Cardiac fibroblast (primary cell): ENCODE results near the gene GRK3.

Experiments used
- DNase-seq, 2 donors: peaks; one replicate each; pipeline versions ENCODE4 v3.0.0 to v3.0.0-alpha.2; 2010; ENCODE audit warnings: low read depth in 2 of 2
- H3K4me3 ChIP-seq, 2 donors: replicated peaks in 1 of 2; 1 replicate in 1 of 2; 2 replicates in 1 of 2; pipeline ENCODE4 v1.5.1; 2011; ENCODE audit warnings: low read depth in 2 of 2, low read length in 2 of 2, mild to moderate bottlenecking in 2 of 2, moderate library complexity in 1 of 2
- TF ChIP-seq, protein P1 (sequence below): IDR thresholded peaks from one replicate; pipeline ENCODE4 v1.5.1; 2011; ENCODE audit warnings: low read depth, mild to moderate bottlenecking, low read length, inconsistent platforms

GRK3 gene

DNA sequence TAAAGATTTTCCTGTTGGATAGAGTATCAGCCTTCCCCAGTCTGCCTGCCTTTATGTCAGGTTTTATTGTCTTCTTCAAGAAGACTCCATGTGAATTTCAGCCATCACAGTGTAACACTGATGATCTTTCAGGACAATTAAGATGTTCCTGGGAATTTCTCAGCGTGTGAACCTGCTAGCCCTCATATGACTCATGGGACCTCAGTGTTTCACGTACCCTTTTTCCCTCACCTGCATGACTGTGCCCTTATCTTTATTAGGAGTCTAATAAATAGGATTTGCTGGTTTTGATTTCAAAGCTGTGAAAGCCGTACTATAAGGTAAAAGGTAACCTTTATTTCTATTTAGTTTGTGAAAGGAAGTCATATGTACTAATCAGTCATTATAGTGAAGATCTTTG is 95.9 kb downstream of the GRK3 start:
- no peak overlapping the region for H3K4me3 ChIP-seq
- no peak for DNase-seq
- TF ChIP-seq, protein P1, sequence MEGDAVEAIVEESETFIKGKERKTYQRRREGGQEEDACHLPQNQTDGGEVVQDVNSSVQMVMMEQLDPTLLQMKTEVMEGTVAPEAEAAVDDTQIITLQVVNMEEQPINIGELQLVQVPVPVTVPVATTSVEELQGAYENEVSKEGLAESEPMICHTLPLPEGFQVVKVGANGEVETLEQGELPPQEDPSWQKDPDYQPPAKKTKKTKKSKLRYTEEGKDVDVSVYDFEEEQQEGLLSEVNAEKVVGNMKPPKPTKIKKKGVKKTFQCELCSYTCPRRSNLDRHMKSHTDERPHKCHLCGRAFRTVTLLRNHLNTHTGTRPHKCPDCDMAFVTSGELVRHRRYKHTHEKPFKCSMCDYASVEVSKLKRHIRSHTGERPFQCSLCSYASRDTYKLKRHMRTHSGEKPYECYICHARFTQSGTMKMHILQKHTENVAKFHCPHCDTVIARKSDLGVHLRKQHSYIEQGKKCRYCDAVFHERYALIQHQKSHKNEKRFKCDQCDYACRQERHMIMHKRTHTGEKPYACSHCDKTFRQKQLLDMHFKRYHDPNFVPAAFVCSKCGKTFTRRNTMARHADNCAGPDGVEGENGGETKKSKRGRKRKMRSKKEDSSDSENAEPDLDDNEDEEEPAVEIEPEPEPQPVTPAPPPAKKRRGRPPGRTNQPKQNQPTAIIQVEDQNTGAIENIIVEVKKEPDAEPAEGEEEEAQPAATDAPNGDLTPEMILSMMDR: no peak

DNA sequence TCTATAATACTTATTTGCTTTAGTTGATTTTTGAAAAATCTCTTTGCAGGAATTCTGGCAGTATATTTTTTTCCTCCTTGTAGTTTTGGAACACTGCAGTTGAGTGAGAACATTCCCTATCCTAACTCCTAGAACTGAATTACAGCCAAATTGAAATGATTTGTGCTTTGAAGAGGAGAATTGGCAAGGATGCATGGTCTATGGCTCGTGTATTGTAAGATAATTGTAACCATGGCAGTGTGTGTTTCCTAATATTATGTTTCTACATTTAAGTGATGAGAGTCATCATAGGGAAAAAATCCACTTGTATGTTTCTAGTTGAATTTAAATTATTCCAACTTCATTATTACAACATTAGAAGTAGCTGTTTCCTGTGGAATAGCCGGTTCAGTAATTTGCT is 96.6 kb downstream of the GRK3 start:
- H3K4me3 ChIP-seq: no peak overlapping the region
- DNase-seq: peak; percentile 12 to 87
- TF ChIP-seq, protein P1: no peak

DNA sequence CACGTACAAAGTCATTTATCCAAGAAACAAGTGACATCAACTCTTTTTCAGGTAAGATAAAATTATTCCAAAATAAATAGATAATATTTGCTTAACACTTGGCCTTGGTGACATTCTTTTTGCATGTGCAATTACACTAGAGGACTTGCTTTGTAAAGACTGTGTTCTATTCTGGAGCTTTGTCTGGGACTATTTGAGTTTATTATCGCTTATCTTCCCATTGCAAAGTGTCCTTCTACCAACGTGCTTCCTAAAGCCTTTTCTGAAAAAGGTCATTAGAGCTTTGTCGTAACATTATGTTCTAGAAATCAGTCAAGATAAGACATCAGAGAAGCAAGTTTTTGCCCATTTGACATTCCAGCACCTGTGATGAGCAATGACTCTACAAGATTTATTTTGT is 99.2 kb downstream of the GRK3 start:
- TF ChIP-seq, protein P1: no peak
- no peak for DNase-seq
- H3K4me3 ChIP-seq: no peak overlapping the region

DNA sequence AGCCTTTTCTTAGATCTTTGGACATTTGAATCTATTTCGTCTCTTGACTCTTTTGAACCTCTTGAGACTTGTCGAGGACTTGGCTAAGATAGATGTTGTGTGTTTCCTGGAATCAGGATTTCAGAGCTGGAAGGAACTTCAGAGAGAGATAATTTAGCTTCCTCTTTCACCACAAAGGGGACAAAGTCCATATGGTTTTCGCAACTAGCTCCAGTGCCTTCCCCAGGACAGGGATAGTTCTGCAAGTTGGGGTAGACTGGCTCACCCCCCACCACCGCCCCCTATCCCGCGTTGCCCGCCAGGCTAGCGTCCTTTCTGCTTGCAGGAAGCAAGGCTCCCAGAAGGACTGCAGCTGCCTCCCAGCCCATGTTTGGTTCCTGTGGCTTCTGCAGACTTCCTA is 101.8 kb downstream of the GRK3 start:
- TF ChIP-seq, protein P1: no peak
- DNase-seq: peak in 1 of 2 donors; percentile 76

DNA sequence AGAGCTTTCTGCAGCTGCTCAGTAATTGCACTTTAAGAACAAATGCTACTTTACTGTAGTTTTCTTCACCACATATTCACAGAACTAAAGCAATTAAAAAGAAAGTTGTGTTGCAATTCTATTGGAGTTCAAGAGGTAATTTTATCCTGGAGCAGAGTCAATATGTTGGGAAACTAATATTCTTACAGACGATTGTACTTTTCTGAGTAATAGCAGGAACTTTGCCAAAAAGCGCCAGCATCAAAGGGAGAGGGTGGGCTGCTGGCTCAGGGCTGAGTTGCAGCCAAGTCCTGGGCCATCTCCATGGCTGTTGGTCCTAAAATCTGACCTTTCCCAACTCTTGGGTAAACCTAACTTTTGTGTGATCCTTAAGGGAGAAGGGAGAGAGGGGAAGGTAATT is 104.0 kb downstream of the GRK3 start:
- peak; percentile 74 to 91 for DNase-seq
- H3K4me3 ChIP-seq: no peak overlapping the region
- TF ChIP-seq, protein P1: no peak

More for the DNA sequence above, 101.8 kb downstream of the GRK3 start:
- no peak overlapping the region for H3K4me3 ChIP-seq

DNA sequence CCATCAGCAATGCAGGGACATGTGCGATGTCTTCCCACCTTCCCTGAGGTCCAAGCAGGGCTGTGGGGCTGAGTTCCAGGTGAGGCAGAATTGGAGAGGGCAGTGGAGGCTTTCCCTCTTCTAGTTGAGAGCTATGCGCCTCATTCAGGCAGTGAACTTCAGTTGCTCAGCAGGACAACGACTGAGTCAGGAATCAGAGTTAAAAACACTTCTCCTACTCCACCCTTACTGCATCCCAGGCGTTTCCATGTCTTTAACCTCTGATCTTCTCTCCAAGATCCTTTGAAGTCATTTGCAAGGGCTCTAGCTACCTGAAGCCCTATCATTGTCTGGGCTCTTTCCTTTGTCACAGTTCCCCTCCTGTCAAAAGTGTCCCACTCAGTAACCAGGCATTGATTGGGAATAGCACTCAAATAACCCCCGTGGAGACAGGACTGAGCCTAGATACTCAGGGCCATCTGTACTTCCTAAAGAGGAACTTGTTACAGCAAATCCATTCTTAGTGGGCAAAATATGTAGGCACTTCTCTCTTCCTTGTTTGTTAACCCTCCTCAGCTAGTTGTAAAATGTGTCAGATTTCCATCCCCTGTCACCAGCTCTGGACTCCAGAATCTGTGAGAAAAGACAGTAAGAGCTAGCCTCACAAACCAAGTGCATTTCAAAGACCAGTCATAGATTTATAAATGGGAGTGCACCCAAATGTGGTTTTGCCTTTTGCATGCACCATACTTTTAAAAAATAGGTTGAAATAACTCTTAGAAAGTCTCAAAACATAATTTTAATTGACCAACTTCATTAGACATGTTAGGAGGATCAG is 105.0 kb downstream of the GRK3 start:
- no peak for DNase-seq
- TF ChIP-seq, protein P1: no peak
- no peak overlapping the region for H3K4me3 ChIP-seq
